HG02981 (cell line): Measurements from ENCODE around the gene PDE2A.

Experiments
- ATAC-seq: cut with Tn5 transposase; IDR thresholded peaks from one replicate; pipeline ENCODE4 v1.9.1; 2021; ENCODE audit warnings: mild to moderate bottlenecking, moderate library complexity; ENCODE audit not compliant: unreplicated experiment

Gene PDE2A

GRCh38 chr11:72617080-72617762 is 57.0 kb downstream of the PDE2A start:
- no peak for ATAC-seq

- ATAC-seq: no peak
These were observed 57.6 kb downstream of the PDE2A start for GRCh38 chr11:72616655-72617054.

GRCh38 chr11:72615329-72615728 is 58.9 kb downstream of the PDE2A start:
- no peak for ATAC-seq

- no peak for ATAC-seq
These were observed 59.8 kb downstream of the PDE2A start for GRCh38 chr11:72614381-72614780.

DNA sequence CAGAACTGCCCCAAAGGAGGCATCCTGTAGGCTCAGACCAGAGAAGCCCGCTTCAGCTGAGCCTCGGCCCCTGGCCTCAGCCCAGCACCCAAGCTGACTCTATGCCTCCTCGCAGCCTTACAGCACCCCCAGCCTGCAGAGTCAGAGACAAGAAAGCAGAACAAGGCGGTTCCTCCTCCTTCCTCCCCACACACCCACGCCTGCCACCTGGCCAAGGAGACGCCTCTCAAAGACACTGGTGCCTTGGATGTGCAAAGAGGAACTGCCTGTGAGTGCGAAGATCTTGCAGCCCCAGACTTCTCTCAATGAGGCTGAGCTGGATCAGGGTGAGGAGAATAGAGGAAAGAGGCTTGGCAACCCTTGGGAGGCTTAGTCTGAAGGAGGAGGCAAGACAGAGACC is 60.2 kb downstream of the PDE2A start:
- ATAC-seq: no peak

GRCh38 chr11:72613450-72613849 is 60.8 kb downstream of the PDE2A start:
- ATAC-seq: no peak

GRCh38 chr11:72609476-72609875 is 64.7 kb downstream of the PDE2A start:
- ATAC-seq: no peak

DNA sequence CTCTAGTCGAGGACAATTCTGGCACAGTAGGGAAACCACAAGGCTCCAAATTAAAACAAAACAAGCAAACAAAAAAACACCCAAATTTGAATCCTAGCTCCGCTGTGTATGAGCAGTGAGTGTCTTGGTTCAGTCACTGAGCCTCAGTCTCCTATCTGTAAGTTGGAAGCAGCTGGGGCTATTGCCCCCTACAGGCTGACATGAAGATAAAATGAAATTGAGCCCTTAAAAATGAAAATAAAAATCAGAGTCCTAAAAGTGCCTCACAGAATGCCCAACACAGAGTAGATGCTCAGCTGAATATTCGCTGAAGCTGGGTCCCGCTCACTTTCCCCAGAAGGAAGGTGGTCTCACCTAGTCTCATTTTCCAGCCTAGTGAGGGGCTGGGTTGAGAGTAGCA is 65.2 kb downstream of the PDE2A start:
- ATAC-seq: no peak

GRCh38 chr11:72607496-72607895 is 66.7 kb downstream of the PDE2A start:
- no peak for ATAC-seq

DNA sequence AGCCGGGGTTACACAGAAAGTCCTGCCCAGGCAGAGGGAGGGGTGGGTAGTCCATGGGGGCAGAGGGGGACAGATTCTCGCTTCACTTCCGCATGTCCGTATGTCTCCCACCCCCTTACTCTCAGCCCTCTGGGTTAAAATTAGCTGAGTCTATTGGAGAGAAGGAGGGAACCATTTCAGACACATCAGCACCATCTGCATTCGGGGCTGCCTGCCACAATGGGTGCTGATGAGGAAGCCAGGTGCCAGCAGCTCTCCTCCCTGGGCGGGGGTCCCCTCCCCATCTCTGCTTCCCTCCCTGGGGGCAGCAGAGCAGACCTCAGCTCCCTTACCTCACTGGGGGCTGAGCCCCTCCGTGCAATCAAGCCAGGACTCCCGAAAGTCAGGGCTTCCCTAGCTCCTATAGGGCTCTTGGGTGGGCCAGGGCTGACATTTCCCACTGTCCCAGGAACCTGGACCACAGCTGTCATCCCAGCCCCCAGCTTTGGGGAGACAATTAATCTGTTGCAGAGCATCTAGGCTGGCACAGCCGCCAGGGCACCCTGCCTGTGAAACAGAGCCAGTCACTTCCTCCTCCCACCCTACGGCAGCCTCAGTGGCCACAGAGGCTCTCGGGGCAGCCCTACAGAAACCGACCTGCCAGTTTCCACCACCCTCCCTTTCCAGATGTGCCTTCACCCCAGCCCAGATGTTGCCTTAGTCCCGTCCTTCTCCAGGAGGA is 67.3 kb downstream of the PDE2A start:
- ATAC-seq: no peak

DNA sequence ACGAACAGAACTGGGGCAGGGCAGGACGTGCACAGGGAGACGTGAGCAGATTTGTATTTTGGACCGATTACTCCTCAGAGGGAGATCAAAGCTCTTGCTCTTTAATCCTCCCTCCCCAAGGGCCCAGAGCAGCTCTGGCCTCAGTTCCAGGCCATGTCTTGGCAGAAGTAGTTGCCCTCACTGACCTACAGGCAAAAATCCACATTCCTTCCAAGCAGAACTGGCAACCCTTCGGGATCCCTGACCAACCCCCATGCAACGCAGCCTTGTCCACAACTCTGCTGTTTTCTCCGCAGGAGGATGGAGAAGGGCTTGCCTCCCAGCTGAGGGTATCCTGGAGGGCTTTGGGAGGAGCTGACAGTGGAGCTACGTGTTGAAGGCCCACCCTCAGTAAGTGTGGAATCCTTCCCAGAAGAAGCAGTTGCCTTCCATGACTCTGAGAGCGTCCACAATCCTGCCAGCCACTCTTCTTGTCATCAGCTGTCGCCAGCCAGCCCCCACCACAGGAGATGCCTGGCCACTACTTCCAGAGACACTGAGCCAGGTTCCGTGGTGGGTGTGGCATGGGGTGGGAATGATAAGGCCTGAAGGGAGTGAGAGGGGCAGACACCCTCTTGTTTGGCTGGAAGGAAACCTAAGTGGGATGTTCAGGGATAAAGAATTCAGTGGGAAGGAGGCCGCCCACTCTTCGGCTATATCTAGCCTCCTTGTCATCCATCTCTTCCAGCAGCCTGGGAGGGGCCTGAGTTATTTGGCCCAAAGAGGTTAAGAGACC is 68.1 kb downstream of the PDE2A start:
- no peak for ATAC-seq

GRCh38 chr11:72604256-72604655 is 70.0 kb downstream of the PDE2A start:
- ATAC-seq: no peak

DNA sequence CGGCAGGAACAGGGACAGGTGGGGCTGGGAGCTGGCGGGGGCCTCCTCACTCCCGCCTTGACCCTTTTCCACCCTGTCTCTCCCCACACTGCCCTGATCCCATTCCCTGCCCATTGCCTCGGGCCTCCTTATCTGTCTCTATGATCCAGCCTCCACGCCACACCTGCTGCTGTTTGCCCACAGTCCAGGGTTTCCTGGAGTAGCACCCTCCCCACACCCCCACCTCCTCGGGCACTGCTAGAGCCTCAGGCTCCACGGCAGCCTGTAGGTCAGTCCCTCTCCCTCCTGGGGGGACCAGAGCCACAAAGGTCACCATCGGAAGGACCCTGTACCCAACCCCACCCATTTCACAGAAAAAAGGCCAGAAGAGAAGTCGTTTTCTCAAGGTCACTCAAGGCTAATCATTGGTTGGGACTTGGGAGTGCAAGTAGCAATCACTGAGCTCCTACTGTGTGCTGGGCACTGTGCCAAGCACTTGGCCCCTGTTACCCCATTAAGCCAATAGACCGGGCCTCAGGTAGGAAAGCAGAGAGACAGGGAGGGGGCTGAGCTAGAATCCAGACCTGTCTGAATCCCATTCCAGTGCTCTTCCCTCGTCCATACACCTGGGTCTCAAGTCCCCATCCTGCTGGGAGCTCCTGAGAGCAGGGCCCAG is 71.8 kb downstream of the PDE2A start:
- ATAC-seq: no peak

GRCh38 chr11:72600557-72600956 is 73.7 kb downstream of the PDE2A start:
- ATAC-seq: no peak

DNA sequence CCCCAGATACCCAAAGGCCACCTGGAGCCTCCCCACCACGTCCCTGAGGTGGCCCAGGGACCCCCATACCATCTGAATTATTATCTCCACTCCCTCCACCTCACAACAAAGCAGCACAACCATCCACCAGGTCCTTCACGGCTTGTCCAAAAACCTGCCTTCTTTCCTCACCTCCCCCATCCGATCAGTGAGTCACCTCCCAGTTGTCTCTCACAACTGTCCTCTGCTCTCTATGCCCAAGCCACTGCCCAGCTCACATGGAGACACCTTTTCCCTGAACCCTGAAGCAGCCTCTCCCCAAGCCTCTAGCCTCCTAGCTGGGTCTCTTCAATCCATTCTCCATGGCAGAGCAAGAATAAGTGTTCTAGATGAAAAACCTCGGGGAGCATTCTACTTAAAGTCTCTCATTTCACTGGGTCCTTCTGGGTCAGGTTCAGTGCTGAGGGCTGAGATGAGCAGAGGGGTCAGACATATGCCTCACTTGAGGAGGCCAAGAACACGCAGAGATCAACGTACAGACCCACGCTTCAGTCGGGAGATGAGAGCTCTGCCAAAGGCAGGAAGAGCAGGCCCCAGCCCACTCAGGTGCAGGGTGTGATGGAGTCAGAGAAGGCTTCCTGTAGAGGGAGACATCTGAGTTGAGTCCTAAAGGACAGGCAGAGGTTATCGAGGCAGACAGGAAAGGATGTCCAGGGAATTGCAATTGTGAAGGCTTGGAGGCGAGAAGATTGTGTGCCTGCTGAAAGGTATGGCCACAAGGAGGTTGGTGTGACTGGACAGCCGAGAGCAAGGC is 74.7 kb downstream of the PDE2A start:
- no peak for ATAC-seq

GRCh38 chr11:72598906-72599305 is 75.3 kb downstream of the PDE2A start:
- ATAC-seq: no peak

GRCh38 chr11:72598466-72598865 is 75.8 kb downstream of the PDE2A start:
- no peak for ATAC-seq

GRCh38 chr11:72597721-72598120 is 76.5 kb downstream of the PDE2A start:
- no peak for ATAC-seq

- no peak for ATAC-seq
These were observed 78.9 kb downstream of the PDE2A start for GRCh38 chr11:72595292-72595684.

GRCh38 chr11:72594493-72595291 is 79.5 kb downstream of the PDE2A start:
- no peak for ATAC-seq
